ENCODE measurements around the gene TXLNB. TPM values are rescaled to one million over a fixed set of nuclear protein-coding genes. Genes with fewer than 3 reads are reported as not detected.

TXLNB gene
- total and polyA plus RNA-seq, 2 donors (not counting 3 experiments of a cell fraction or from before 2014, with no cell fraction given) = 0.04 to 0.18 TPM

- intact Hi-C loops (cut with micrococcal nuclease) = no loop called here
These were observed 40.6 kb downstream of the TXLNB start for GRCh38 chr6:139251045-139251690.

More at GRCh38 chr6:139251045-139251690, 40.6 kb downstream of the TXLNB start:
- DNase-seq (ENCODE audit: low read depth, low spot score) = no peak
- no peak for FAIRE-seq
- Histone ChIP-seq H3K27ac (ENCODE audit: insufficient read depth, low read depth, low read length) (no peak overlapping the region), H3K9ac (replicated peaks; ENCODE audit: extremely low read depth, insufficient read depth, low read length) (no peak overlapping the region), H4K20me1 (replicated peaks; ENCODE audit: control insufficient read depth, extremely low read depth, insufficient read depth, low read length) (no peaks in the 10 kb centered on the region), H3K27me3 (ENCODE audit: control insufficient read depth in 2 of 2, insufficient read depth in 2 of 2, low read length in 2 of 2) (no peaks in the 10 kb centered on the region), H3K9me3 (replicated peaks; ENCODE audit: control insufficient read depth, insufficient read depth, low read length) (no peaks in the 10 kb centered on the region), H2AFZ (ENCODE audit: low read depth, low read length) (no peak overlapping the region), H3K79me2 (ENCODE audit: control insufficient read depth, insufficient read depth, low read length) (no peaks in the 10 kb centered on the region), H3K4me3 (replicated peaks in 1 of 3; ENCODE audit: insufficient read depth in 1 of 3, low read depth in 1 of 3, low read length in 3 of 3) (no peak overlapping the region), H3K9me1 (replicated peaks; ENCODE audit: control insufficient read depth, extremely low read depth, insufficient read depth, low read length) (no peaks in the 10 kb centered on the region), H3K4me1 (ENCODE audit: control insufficient read depth, extremely low read depth, insufficient read depth, low read length) (no peaks in the 10 kb centered on the region), H3K4me2 (ENCODE audit: insufficient read depth, low read length) (no peak overlapping the region), H3K36me3 (ENCODE audit: control insufficient read depth in 2 of 2, extremely low read depth in 1 of 2, insufficient read depth in 2 of 2, low read length in 2 of 2) (no peaks in the 10 kb centered on the region)
- no TSS peak for BruUV-seq (replicated peaks)
- dilution Hi-C loops (cut with MboI; ENCODE audit: extremely low pct_ligation_motif_present, low sequenced_read_pairs) = no loop called here
- no peak for TF ChIP-seq JUN (IDR thresholded peaks at IDR 0.05; ENCODE audit: borderline replicate concordance, insufficient read depth, insufficient read length, low read depth)
- no peak for TF ChIP-seq MYC (IDR thresholded peaks at IDR 0.05; ENCODE audit: low read depth, low read length)
- TF ChIP-seq, protein P1, sequence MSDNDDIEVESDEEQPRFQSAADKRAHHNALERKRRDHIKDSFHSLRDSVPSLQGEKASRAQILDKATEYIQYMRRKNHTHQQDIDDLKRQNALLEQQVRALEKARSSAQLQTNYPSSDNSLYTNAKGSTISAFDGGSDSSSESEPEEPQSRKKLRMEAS (IDR thresholded peaks at IDR 0.05; ENCODE audit: insufficient read depth, insufficient read length) = no peak
- TF ChIP-seq POLR2AphosphoS5 (IDR thresholded peaks at IDR 0.05; ENCODE audit: insufficient read depth, low read depth, low read length) = no peak
- TF ChIP-seq CTCF (IDR thresholded peaks at IDR 0.05; ENCODE audit: extremely low read depth in 1 of 2, insufficient read depth in 1 of 2, low read depth in 1 of 2, low read length in 2 of 2) = no peak
- no peak for TF ChIP-seq EZH2 (IDR thresholded peaks at IDR 0.05; ENCODE audit: borderline replicate concordance, low read depth, low read length, severe bottlenecking)
- TF ChIP-seq GATA2 (IDR thresholded peaks at IDR 0.05; ENCODE audit: insufficient read depth, insufficient read length, low read depth, low read length) = no peak
- TF ChIP-seq POLR2A (IDR thresholded peaks at IDR 0.05; ENCODE audit: low read depth, low read length) = no peak
- TF ChIP-seq FOS (IDR thresholded peaks at IDR 0.05; ENCODE audit: borderline replicate concordance, insufficient read depth, low read length) = no peak
- POLR2A ChIA-PET = interaction anchor here (0.9 kb wide), 1 partner anchor 12 kb away, joined by 4 read pairs; no protein-coding TSS in a partner anchor
- CTCF ChIA-PET = interaction anchor here (0.6 to 2.1 kb wide), 12 partner anchors 8 to 393 kb away, joined by 3 to 14 read pairs (median 4); no protein-coding TSS in a partner anchor

Measured in endothelial cell of umbilical vein (primary cell).